Midbrain (tissue), 1 donor: ENCODE results near the gene GALNT12.
A peak's percentile ranks its signal among the peaks of the same experiment; 100 is the strongest.

Experiments
- DNase-seq: peaks from one replicate; lab custom pipeline; 2025; lab: John Stamatoyannopoulos, UW

The GALNT12 gene

GRCh38 chr9:98860871-98861293 lies 53.4 kb downstream of the GALNT12 start:
- peak; percentile 73 for DNase-seq

GRCh38 chr9:98861781-98862504 lies 54.5 kb downstream of the GALNT12 start:
- DNase-seq = no peak

- no peak for DNase-seq
Measured at GRCh38 chr9:98862936-98863335, 55.5 kb downstream of the GALNT12 start.

- no peak for DNase-seq
Measured at GRCh38 chr9:98864281-98865174, 57.1 kb downstream of the GALNT12 start.

GRCh38 chr9:98865284-98865875 lies 57.9 kb downstream of the GALNT12 start:
- DNase-seq = no peak

- DNase-seq = no peak
Measured at GRCh38 chr9:98866435-98867102, 59.1 kb downstream of the GALNT12 start.

- DNase-seq = peak; percentile 3
Measured at GRCh38 chr9:98867103-98867428, 59.6 kb downstream of the GALNT12 start.

- DNase-seq = peak; percentile 29
Measured at GRCh38 chr9:98867429-98868168, 60.1 kb downstream of the GALNT12 start.

GRCh38 chr9:98869078-98869745 lies 61.7 kb downstream of the GALNT12 start:
- DNase-seq = no peak

GRCh38 chr9:98869866-98870265 lies 62.4 kb downstream of the GALNT12 start:
- no peak for DNase-seq

GRCh38 chr9:98870782-98871557 lies 63.5 kb downstream of the GALNT12 start:
- no peak for DNase-seq

- no peak for DNase-seq
Measured at GRCh38 chr9:98871558-98872065, 64.1 kb downstream of the GALNT12 start.

- no peak for DNase-seq
Measured at GRCh38 chr9:98873526-98873925, 66.1 kb downstream of the GALNT12 start.

- DNase-seq = peak; percentile 21
Measured at GRCh38 chr9:98873951-98874371, 66.5 kb downstream of the GALNT12 start.

- no peak for DNase-seq
Measured at GRCh38 chr9:98874721-98875255, 67.3 kb downstream of the GALNT12 start.

- no peak for DNase-seq
Measured at GRCh38 chr9:98875536-98875935, 68.1 kb downstream of the GALNT12 start.

GRCh38 chr9:98877311-98877710 lies 69.8 kb downstream of the GALNT12 start:
- no peak for DNase-seq

GRCh38 chr9:98879094-98879962 lies 71.9 kb downstream of the GALNT12 start:
- no peak for DNase-seq

- DNase-seq = no peak
Measured at GRCh38 chr9:98879963-98880310, 72.5 kb downstream of the GALNT12 start.
